GM12878 (cell line): ENCODE results near the gene CCDC136. TPM values are rescaled to one million over a fixed set of nuclear protein-coding genes. Genes with fewer than 3 reads are reported as not detected.

Experiments
- ATAC-seq: fragments of 200-7000 bp; cut with Tn5 transposase; 3 replicates; pipeline ENCODE4 v1.9.1; 2020; ENCODE audit warnings: mild to moderate bottlenecking, moderate library complexity
- BruUV-seq: library from RNA; stranded (reverse); fragments of 400-500 nt; replicated peaks from 2 replicates; lab custom pipeline; 2021; lab: Mats Ljungman, UMichigan
- CTCF ChIA-PET: fragments of 300-600 bp; sonication (Branson Sonifier 250); formaldehyde crosslinking; extraction: SDS; loops from one replicate; lab custom pipeline; 2021; ENCODE audit warnings: inconsistent platforms; lab: Yijun Ruan, JAX
- POLR2A ChIA-PET: fragments of 350-600 bp; formaldehyde crosslinking; extraction: SDS; loops from one replicate; lab custom pipeline; 2021; ENCODE audit warnings: inconsistent platforms; lab: Charles Lee
- RAD21 ChIA-PET: fragments of 300-600 bp; sonication (Branson Sonifier 250); formaldehyde crosslinking; loops from one replicate; lab custom pipeline; 2023; ENCODE audit warnings: antibody characterized with exemption; ENCODE audit not compliant: unreplicated experiment; lab: Charles Lee
- SMC1A ChIA-PET: fragments of 300-600 bp; sonication (Branson Sonifier 250); formaldehyde crosslinking; loops from one replicate; lab custom pipeline; 2023; ENCODE audit not compliant: unreplicated experiment, uncharacterized antibody; lab: Charles Lee
- DNase-seq: peaks from one replicate; pipeline ENCODE4 v3.0.0-alpha.2; 2011; ENCODE audit warnings: low read depth, low spot score
- FAIRE-seq: peaks from 3 replicates; lab custom pipeline; 2011; peaks lifted over from hg19 to GRCh38; lab: Jason Lieb, UNC
- H2AFZ ChIP-seq: 2 replicates; pipeline ENCODE4 v1.6.0; 2011; ENCODE audit warnings: low read depth, low read length, control low read depth; ENCODE audit not compliant: control insufficient read depth
- H3K27ac ChIP-seq: 2 replicates; pipeline ENCODE4 v1.5.1; 2011; ENCODE audit warnings: control low read depth; ENCODE audit not compliant: control insufficient read depth, insufficient read depth
- H3K27me3 ChIP-seq, 2 experiments: replicated peaks in 1 of 2; 2 replicates each; pipeline versions ENCODE4 v1.6.0 to v1.6.1; 2011; ENCODE audit warnings: low read length in 1 of 2; ENCODE audit not compliant: control insufficient read depth in 2 of 2, insufficient read depth in 2 of 2
- H3K36me3 ChIP-seq, 2 experiments: 2 replicates each; pipeline ENCODE4 v1.5.1; 2011; ENCODE audit warnings: low read length in 1 of 2; ENCODE audit not compliant: control insufficient read depth in 2 of 2, insufficient read depth in 2 of 2
- H3K4me1 ChIP-seq: 2 replicates; pipeline ENCODE4 v1.6.1; 2011; ENCODE audit warnings: mild to moderate bottlenecking, low read length, moderate library complexity, mixed read lengths; ENCODE audit not compliant: control insufficient read depth, insufficient read depth
- H3K4me2 ChIP-seq: 2 replicates; pipeline ENCODE4 v1.6.0; 2011; ENCODE audit warnings: control low read depth; ENCODE audit not compliant: control insufficient read depth, insufficient read depth
- H3K4me3 ChIP-seq: fragments of 200-600 bp; sonication (generic); 2 replicates; pipeline ENCODE4 v1.5.1; 2016
- H3K79me2 ChIP-seq: 2 replicates; pipeline ENCODE4 v1.6.0; 2011; ENCODE audit warnings: low read length; ENCODE audit not compliant: control insufficient read depth, insufficient read depth
- H3K9ac ChIP-seq: 2 replicates; pipeline ENCODE4 v1.8.0; 2011; ENCODE audit warnings: low read length, control low read depth, mixed read lengths; ENCODE audit not compliant: control insufficient read depth, insufficient read depth
- H3K9me3 ChIP-seq: replicated peaks from 3 replicates; pipeline ENCODE4 v1.5.1; 2011; ENCODE audit warnings: mild to moderate bottlenecking, low read length; ENCODE audit not compliant: control insufficient read depth, insufficient read depth
- H4K20me1 ChIP-seq: 2 replicates; pipeline ENCODE4 v1.6.0; 2011; ENCODE audit not compliant: control insufficient read depth, insufficient read depth
- MEF2B ChIP-seq: fragments of 450-650 bp; IDR thresholded peaks from 2 replicates; pipeline ENCODE4 v1.6.1; 2018; ENCODE audit warnings: mild to moderate bottlenecking, moderate library complexity; ENCODE audit not compliant: partially characterized antibody, poor library complexity, severe bottlenecking
- PRDM15 ChIP-seq: fragments of 450-650 bp; formaldehyde crosslinking; IDR thresholded peaks from 2 replicates; pipeline ENCODE4 v1.4.0; 2020; ENCODE audit warnings: mild to moderate bottlenecking, moderate library complexity
- RAD21 ChIP-seq: IDR thresholded peaks from 2 replicates; pipeline ENCODE4 v1.6.1; 2011; ENCODE audit warnings: mild to moderate bottlenecking, low read depth, low read length, moderate library complexity; ENCODE audit not compliant: insufficient read depth
- RBBP5 ChIP-seq: fragments of 200-600 bp; sonication (generic); conservative IDR thresholded peaks from 2 replicates; pipeline ENCODE4 v1.6.1; 2016
- RELA ChIP-seq: fragments of 450-650 bp; IDR thresholded peaks from 2 replicates; pipeline ENCODE4 v1.8.0; 2014; ENCODE audit warnings: borderline replicate concordance; ENCODE audit not compliant: partially characterized antibody
- TBL1XR1 ChIP-seq: IDR thresholded peaks from 2 replicates; pipeline ENCODE4 v1.6.1; 2012; ENCODE audit warnings: low read depth, low read length, improper control_type of control experiment
- ZNF217 ChIP-seq: fragments of 450-650 bp; IDR thresholded peaks from 2 replicates; pipeline ENCODE4 v1.6.1; 2017; ENCODE audit warnings: antibody characterized with exemption, mild to moderate bottlenecking
- WGBS: methylation state at CpG from one replicate; pipeline ENCODE4 v1.1.6; 2016; ENCODE audit warnings: low lambda C conversion rate; ENCODE audit not compliant: insufficient replicate concordance, insufficient coverage; ENCODE audit errors: missing lambda C conversion rate; 5-methylcytosine and 5-hydroxymethylcytosine counted together
- in situ Hi-C: fragments of 300-500 bp; cut with MboI; formaldehyde crosslinking; loops from 9 replicates; pipeline ENCODE4 v1.14.3; 2018; ENCODE audit warnings: mixed read lengths
- intact Hi-C: fragments of 100-400 bp; cut with micrococcal nuclease; formaldehyde crosslinking; loops from one replicate; pipeline ENCODE4 v1.14.2; 2022; ENCODE audit not compliant: unreplicated experiment
- polyA plus RNA-seq, 11 experiments: library from polyadenylated mRNA; depleted of rRNA in 4 of 11; unstranded in 6 of 11; stranded (reverse) in 5 of 11; fragments of >200 nt; fragmentation: Nextera tagmentation in 4 of 11; fragmentation: Illumina TruSeq in 1 of 11; extraction: Ambion mirVana in 4 of 11; extraction: Trizol in 1 of 11; gene quantifications; 1 replicate in 1 of 11; 2 replicates in 10 of 11; pipeline versions ENCODE4 v1.2.1 to v1.2.3, GENCODE V29; 2011 to 2016; ENCODE audit warnings: inconsistent platforms in 2 of 11, missing spikeins in 2 of 11, low read depth in 1 of 11
- total RNA-seq, 4 experiments: library from RNA; depleted of rRNA in 3 of 4; stranded (reverse); fragments of >200 nt in 3 of 4; fragmentation: Illumina TruSeq in 1 of 4; extraction: Trizol in 1 of 4; gene quantifications; 2 replicates each; pipeline versions ENCODE4 v1.2.1 to v1.2.3, GENCODE V29; 2013 to 2021
- TF ChIP-seq, protein P1 (sequence below): IDR thresholded peaks from 2 replicates; pipeline ENCODE4 v1.6.1; 2011; ENCODE audit warnings: borderline replicate concordance, low read depth, mild to moderate bottlenecking, moderate library complexity, low read length; ENCODE audit not compliant: insufficient read depth, poor library complexity, severe bottlenecking
- TF ChIP-seq, protein P2 (sequence below): fragments of 450-650 bp; formaldehyde crosslinking; IDR thresholded peaks from 2 replicates; pipeline ENCODE4 v1.4.0; 2022; ENCODE audit warnings: mild to moderate bottlenecking, moderate library complexity

CCDC136 gene
- total and polyA plus RNA-seq, 10 of the 15 experiments (the other 5 are each of a cell fraction or from before 2014, with no cell fraction given), result 0.32 to 4.8 (median 1.5) TPM

- H4K20me1 ChIP-seq, result no peaks in the 10 kb centered on the region
- TF ChIP-seq ZNF217 (no peak), RAD21 (no peak), TBL1XR1 (no peak), PRDM15 (no peak), MEF2B (no peak), RELA (no peak), RBBP5 (no peak)
- TF ChIP-seq, protein P1, sequence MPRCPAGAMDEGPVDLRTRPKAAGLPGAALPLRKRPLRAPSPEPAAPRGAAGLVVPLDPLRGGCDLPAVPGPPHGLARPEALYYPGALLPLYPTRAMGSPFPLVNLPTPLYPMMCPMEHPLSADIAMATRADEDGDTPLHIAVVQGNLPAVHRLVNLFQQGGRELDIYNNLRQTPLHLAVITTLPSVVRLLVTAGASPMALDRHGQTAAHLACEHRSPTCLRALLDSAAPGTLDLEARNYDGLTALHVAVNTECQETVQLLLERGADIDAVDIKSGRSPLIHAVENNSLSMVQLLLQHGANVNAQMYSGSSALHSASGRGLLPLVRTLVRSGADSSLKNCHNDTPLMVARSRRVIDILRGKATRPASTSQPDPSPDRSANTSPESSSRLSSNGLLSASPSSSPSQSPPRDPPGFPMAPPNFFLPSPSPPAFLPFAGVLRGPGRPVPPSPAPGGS, result no peak
- TF ChIP-seq, protein P2, sequence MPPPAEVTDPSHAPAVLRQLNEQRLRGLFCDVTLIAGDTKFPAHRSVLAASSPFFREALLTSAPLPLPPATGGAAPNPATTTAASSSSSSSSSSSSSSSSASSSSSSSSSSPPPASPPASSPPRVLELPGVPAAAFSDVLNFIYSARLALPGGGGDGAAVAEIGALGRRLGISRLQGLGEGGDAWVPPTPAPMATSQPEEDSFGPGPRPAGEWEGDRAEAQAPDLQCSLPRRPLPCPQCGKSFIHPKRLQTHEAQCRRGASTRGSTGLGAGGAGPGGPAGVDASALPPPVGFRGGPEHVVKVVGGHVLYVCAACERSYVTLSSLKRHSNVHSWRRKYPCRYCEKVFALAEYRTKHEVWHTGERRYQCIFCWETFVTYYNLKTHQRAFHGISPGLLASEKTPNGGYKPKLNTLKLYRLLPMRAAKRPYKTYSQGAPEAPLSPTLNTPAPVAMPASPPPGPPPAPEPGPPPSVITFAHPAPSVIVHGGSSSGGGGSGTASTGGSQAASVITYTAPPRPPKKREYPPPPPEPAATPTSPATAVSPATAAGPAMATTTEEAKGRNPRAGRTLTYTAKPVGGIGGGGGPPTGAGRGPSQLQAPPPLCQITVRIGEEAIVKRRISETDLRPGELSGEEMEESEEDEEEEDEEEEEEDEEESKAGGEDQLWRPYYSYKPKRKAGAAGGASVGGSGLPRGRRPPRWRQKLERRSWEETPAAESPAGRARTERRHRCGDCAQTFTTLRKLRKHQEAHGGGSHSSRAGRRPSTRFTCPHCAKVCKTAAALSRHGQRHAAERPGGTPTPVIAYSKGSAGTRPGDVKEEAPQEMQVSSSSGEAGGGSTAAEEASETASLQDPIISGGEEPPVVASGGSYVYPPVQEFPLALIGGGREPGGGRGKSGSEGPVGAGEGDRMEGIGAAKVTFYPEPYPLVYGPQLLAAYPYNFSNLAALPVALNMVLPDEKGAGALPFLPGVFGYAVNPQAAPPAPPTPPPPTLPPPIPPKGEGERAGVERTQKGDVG (CRISPR knock-in tag), result no peak
- TF ChIP-seq, all 136 proteins: peak for 0
- TSS peak; percentile 10 for BruUV-seq
- intact Hi-C loops, result no loop called here
- FAIRE-seq (no peak), ATAC-seq (no peak), DNase-seq (no peak)
- Histone ChIP-seq H3K27ac (no peak overlapping the region), H3K79me2 (no peaks in the 10 kb centered on the region), H3K36me3 (peaks cover 7 to 20% of the 10 kb centered on the region in 2 experiments; a peak in 3 of 4 replicates), H3K9ac (no peak overlapping the region), H3K27me3 (no peaks in the 10 kb centered on the region), H3K4me2 (no peak overlapping the region), H3K4me3 (no peak overlapping the region), H3K9me3 (no peaks in the 10 kb centered on the region), H3K4me1 (no peaks in the 10 kb centered on the region), H2AFZ (no peak overlapping the region)
- WGBS, result 97% methylated on average over 3 of the region's 3 CpGs
- ChIA-PET POLR2A (no interaction called here), RAD21 (no interaction called here), CTCF (interaction anchor here (0.6 kb wide), 1 partner anchor 98 kb away, joined by 3 read pairs; no protein-coding TSS in a partner anchor), SMC1A (interaction anchor here (0.5 kb wide), 1 partner anchor 21 kb away, joined by 3 read pairs; no protein-coding TSS in a partner anchor)
- in situ Hi-C loops, result no loop called here
Observed at GRCh38 chr7:128763541-128763940, 28.2 kb upstream of the CCDC136 start.
